PC-3 (cell line): ENCODE results near the gene RINL. TPM values are rescaled to one million over a fixed set of nuclear protein-coding genes. Genes with fewer than 3 reads are reported as not detected.
"Not testable (repeated sequence)": the region's sequence is repeated elsewhere in the genome, so short reads cannot be mapped to it uniquely, and the experiment has no call there.

Source experiments
- ATAC-seq: fragments of 200-7000 bp; cut with Tn5 transposase; 2 replicates; pipeline ENCODE4 v1.9.1; 2020; ENCODE audit warnings: mild to moderate bottlenecking, moderate library complexity
- BruUV-seq: library from RNA; stranded (reverse); fragments of 400-500 nt; replicated peaks from 2 replicates; lab custom pipeline; 2021; lab: Mats Ljungman, UMichigan
- CTCF ChIA-PET: fragments of 300-600 bp; sonication (Branson Sonifier 250); formaldehyde crosslinking; loops from one replicate; lab custom pipeline; 2022; ENCODE audit warnings: antibody characterized with exemption; lab: Charles Lee
- POLR2A ChIA-PET: fragments of 300-600 bp; sonication (Branson Sonifier 250); formaldehyde crosslinking; loops from one replicate; lab custom pipeline; 2022; ENCODE audit warnings: antibody characterized with exemption; ENCODE audit not compliant: unreplicated experiment; lab: Charles Lee
- DNase-seq: peaks from one replicate; pipeline ENCODE4 v3.0.0-alpha.2; 2015
- H2AFZ ChIP-seq: fragments of 300-600 bp; sonication (generic); 2 replicates; pipeline ENCODE4 v1.6.0; 2016; ENCODE audit warnings: antibody characterized with exemption, low read length
- H3F3A ChIP-seq: fragments of 300-600 bp; sonication (generic); one replicate; pipeline ENCODE4 v1.6.0; 2017; ENCODE audit warnings: antibody characterized with exemption, low read length, control low read depth, mild to moderate bottlenecking; ENCODE audit not compliant: unreplicated experiment
- H3K27ac ChIP-seq: fragments of 300-600 bp; sonication (generic); 2 replicates; pipeline ENCODE4 v1.5.1; 2016; ENCODE audit warnings: mild to moderate bottlenecking, low read length
- H3K27me3 ChIP-seq: fragments of 300-600 bp; sonication (generic); 2 replicates; pipeline ENCODE4 v1.6.1; 2016; ENCODE audit warnings: low read length, mixed read lengths
- H3K36me3 ChIP-seq: fragments of 300-600 bp; sonication (generic); 2 replicates; pipeline ENCODE4 v1.6.1; 2016; ENCODE audit warnings: low read depth, mixed run types, low read length, mixed read lengths
- H3K4me1 ChIP-seq: fragments of 300-600 bp; sonication (generic); 2 replicates; pipeline ENCODE4 v1.5.1; 2016; ENCODE audit warnings: low read length; ENCODE audit not compliant: insufficient read depth
- H3K4me2 ChIP-seq: fragments of 300-600 bp; sonication (generic); 2 replicates; pipeline ENCODE4 v1.6.0; 2016; ENCODE audit warnings: low read length
- H3K4me3 ChIP-seq: fragments of 300-600 bp; sonication (generic); 2 replicates; pipeline ENCODE4 v1.5.1; 2016; ENCODE audit warnings: mild to moderate bottlenecking, low read length, mixed read lengths
- H3K79me2 ChIP-seq: fragments of 300-600 bp; sonication (generic); 2 replicates; pipeline ENCODE4 v1.6.1; 2017; ENCODE audit warnings: low read length, mixed read lengths
- H3K9ac ChIP-seq: fragments of 300-600 bp; sonication (generic); 2 replicates; pipeline ENCODE4 v1.6.0; 2016; ENCODE audit warnings: mild to moderate bottlenecking, low read length
- H3K9me2 ChIP-seq: fragments of 300-600 bp; sonication (generic); replicated peaks from 2 replicates; pipeline ENCODE4 v1.6.1; 2016; ENCODE audit warnings: mixed run types, low read length, mixed read lengths
- H3K9me3 ChIP-seq: fragments of 300-600 bp; sonication (generic); 2 replicates; pipeline ENCODE4 v1.6.1; 2016; ENCODE audit warnings: low read length, mixed read lengths
- H4K20me1 ChIP-seq: fragments of 300-600 bp; sonication (generic); 2 replicates; pipeline ENCODE4 v1.6.1; 2016; ENCODE audit warnings: low read length, mixed read lengths
- CTCF ChIP-seq: fragments of 300-600 bp; sonication (generic); conservative IDR thresholded peaks from 2 replicates; pipeline ENCODE4 v1.5.1; 2017; ENCODE audit warnings: antibody characterized with exemption, low read depth, mild to moderate bottlenecking, low read length
- EZH2 ChIP-seq: fragments of 300-600 bp; sonication (generic); IDR thresholded peaks from one replicate; pipeline ENCODE4 v1.6.1; 2017; ENCODE audit warnings: antibody characterized with exemption, mild to moderate bottlenecking, low read length; ENCODE audit not compliant: unreplicated experiment
- EZH2phosphoT487 ChIP-seq: fragments of 300-600 bp; sonication (generic); IDR thresholded peaks from 2 replicates; pipeline ENCODE4 v1.6.1; 2018; ENCODE audit warnings: mild to moderate bottlenecking, antibody characterized with exemption, low read length, borderline replicate concordance
- intact Hi-C: fragments of 100-400 bp; cut with micrococcal nuclease; formaldehyde crosslinking; loops from 2 replicates; pipeline ENCODE4 v1.9.0; 2023
- total RNA-seq: library from RNA; depleted of rRNA; stranded (reverse); fragments of >200 nt; gene quantifications from 2 replicates; pipeline ENCODE4 v1.2.3, GENCODE V29; 2014

The RINL gene
- total RNA-seq, 1 experiment from 2014 or later, result 3.2 TPM

- Histone ChIP-seq H4K20me1 (no peaks in the 10 kb centered on the region), H3K4me2 (no peak overlapping the region), H3K79me2 (no peaks in the 10 kb centered on the region), H3K27ac (no peak overlapping the region), H3K9me3 (no peaks in the 10 kb centered on the region), H3K36me3 (no peaks in the 10 kb centered on the region), H3K9me2 (no peaks in the 10 kb centered on the region), H3K27me3 (no peaks in the 10 kb centered on the region), H3F3A (no peaks in the 10 kb centered on the region), H3K4me1 (peaks cover 22% of the 10 kb centered on the region), H3K4me3 (no peak overlapping the region), H2AFZ (no peak overlapping the region), H3K9ac (no peak overlapping the region)
- POLR2A ChIA-PET, result no interaction called here
- no peak for ATAC-seq
- TF ChIP-seq EZH2, result no peak
- no peak for TF ChIP-seq CTCF
- no peak for TF ChIP-seq EZH2phosphoT487
- BruUV-seq, result no TSS peak
- intact Hi-C loops, result no loop called here
- DNase-seq, result no peak
- CTCF ChIA-PET, result no interaction called here
Observed at GRCh38 chr19:38826856-38827551, 51.1 kb downstream of the RINL start.

GRCh38 chr19:38825936-38826335 lies 52.1 kb downstream of the RINL start:
- H3K27me3 ChIP-seq, CTCF ChIA-PET, H3K9ac ChIP-seq: not testable (repeated sequence)

GRCh38 chr19:38821230-38821825 lies 56.7 kb downstream of the RINL start:
- CTCF ChIA-PET, intact Hi-C loops, H3K36me3 ChIP-seq: not testable (repeated sequence)

More at GRCh38 chr19:38825936-38826335, 52.1 kb downstream of the RINL start:
- H2AFZ ChIP-seq, H3K9me2 ChIP-seq, H3K9me3 ChIP-seq, H3K4me2 ChIP-seq, H3K79me2 ChIP-seq, ATAC-seq, POLR2A ChIA-PET, H3K36me3 ChIP-seq, H3K27ac ChIP-seq, H4K20me1 ChIP-seq, intact Hi-C loops, DNase-seq, H3K4me3 ChIP-seq, H3F3A ChIP-seq, BruUV-seq: not testable (repeated sequence)
- H3K4me1 ChIP-seq, result peaks cover 13% of the 10 kb centered on the region

More at GRCh38 chr19:38821230-38821825, 56.7 kb downstream of the RINL start:
- ATAC-seq, H2AFZ ChIP-seq, H4K20me1 ChIP-seq, H3K27ac ChIP-seq, H3K4me1 ChIP-seq, H3F3A ChIP-seq, DNase-seq, H3K9me2 ChIP-seq, H3K9ac ChIP-seq, H3K27me3 ChIP-seq, H3K9me3 ChIP-seq, H3K4me3 ChIP-seq, H3K4me2 ChIP-seq, BruUV-seq, H3K79me2 ChIP-seq, POLR2A ChIA-PET: not testable (repeated sequence)
